Measurements from ENCODE around the gene TMEM131.
A peak's percentile ranks its signal among the peaks of the same experiment; 100 is the strongest.
"Not testable (repeated sequence)": the region's sequence is repeated elsewhere in the genome, so short reads cannot be mapped to it uniquely, and the experiment has no call there.

TMEM131 gene, protein sequence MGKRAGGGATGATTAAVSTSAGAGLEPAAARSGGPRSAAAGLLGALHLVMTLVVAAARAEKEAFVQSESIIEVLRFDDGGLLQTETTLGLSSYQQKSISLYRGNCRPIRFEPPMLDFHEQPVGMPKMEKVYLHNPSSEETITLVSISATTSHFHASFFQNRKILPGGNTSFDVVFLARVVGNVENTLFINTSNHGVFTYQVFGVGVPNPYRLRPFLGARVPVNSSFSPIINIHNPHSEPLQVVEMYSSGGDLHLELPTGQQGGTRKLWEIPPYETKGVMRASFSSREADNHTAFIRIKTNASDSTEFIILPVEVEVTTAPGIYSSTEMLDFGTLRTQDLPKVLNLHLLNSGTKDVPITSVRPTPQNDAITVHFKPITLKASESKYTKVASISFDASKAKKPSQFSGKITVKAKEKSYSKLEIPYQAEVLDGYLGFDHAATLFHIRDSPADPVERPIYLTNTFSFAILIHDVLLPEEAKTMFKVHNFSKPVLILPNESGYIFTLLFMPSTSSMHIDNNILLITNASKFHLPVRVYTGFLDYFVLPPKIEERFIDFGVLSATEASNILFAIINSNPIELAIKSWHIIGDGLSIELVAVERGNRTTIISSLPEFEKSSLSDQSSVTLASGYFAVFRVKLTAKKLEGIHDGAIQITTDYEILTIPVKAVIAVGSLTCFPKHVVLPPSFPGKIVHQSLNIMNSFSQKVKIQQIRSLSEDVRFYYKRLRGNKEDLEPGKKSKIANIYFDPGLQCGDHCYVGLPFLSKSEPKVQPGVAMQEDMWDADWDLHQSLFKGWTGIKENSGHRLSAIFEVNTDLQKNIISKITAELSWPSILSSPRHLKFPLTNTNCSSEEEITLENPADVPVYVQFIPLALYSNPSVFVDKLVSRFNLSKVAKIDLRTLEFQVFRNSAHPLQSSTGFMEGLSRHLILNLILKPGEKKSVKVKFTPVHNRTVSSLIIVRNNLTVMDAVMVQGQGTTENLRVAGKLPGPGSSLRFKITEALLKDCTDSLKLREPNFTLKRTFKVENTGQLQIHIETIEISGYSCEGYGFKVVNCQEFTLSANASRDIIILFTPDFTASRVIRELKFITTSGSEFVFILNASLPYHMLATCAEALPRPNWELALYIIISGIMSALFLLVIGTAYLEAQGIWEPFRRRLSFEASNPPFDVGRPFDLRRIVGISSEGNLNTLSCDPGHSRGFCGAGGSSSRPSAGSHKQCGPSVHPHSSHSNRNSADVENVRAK (N-terminal part only)

DNA sequence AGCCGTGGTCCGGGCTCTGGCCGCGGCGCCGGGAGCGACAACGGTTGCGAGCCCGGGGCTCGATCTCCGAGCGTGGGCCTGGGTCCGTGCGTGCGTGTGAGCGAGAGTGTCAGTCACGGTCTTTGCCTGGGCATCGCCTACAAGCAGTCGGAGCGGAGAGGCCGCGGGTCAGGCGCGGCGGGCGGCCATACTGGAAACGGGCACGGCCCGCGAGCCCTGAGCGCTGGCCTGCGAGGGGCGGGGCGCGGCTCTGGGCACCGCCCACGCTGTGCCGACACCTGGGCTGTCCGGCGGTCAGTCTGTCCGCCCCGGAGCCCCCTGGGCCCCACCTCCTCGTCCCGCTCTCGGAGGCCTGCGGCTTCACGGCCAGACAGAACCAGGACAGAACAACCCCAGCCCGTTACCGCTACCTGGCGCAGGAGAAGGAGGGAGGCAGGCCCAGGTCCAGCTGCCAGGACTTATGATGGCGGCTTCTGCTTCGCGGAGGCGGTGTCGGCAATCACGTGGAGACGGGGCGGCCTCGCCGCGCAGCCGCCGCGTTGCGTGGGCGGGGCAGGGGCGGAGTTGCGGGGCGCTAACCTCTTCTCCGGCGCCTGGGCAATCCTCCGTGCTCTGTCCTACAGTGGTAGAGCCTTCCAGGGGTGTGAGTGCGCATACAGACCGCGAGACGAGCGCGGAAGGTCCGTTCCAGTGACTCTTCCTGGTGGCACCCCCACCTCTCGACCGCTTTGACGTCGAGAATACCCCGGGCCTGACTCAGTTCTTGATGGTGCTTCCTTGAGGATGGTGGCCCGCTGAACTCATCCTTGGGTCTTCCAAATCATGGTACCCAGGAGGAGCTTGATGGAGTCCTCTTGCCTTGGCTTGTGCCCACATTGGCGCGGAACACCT lies at the start of gene TMEM131:
Gene TMEM131, minus strand, starts transcription at position 215 of the 891 bp plus-strand sequence. CDS start 286 bp downstream, outside the sequence.
- DNase-seq: peak; percentile 95

DNA sequence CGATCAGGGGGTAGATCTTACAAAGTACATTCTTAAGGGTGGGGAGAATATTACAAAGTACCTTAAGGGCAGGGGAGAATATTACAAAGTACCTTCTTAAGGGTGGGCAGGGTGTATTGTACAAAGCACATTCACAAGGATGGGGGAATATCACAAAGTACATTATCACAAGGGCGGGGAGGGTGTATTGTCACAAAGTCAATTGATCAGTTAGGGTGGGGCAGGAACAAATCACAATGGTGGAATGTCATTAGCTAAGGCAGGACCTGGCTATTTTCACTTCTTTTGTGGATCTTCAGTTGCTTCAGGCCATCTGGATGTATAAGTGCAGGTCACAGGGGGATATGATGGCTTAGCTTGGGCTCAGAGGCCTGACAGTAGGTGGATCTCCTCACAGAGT lies 49.0 kb upstream of the TMEM131 start:
- not testable (repeated sequence) for DNase-seq

DNA sequence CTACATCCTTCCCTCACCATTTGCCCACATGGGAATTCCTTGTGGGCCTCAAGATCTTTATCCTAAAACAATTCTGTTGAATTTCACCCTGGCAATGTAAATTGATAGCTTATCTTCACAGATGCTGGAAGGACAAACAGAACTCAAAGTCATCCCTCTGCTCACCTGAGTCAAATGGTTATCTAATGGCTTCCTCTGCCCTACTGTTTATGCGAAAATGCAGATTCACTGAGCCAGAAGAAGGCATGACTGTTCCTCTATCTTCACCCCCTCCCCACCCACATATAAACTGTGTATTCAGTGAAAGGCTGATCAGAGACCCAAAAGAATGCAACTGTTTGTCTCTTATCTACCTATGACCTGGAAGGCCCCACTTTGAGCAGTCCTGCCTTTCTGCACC lies 47.4 kb upstream of the TMEM131 start:
- DNase-seq: no peak

DNA sequence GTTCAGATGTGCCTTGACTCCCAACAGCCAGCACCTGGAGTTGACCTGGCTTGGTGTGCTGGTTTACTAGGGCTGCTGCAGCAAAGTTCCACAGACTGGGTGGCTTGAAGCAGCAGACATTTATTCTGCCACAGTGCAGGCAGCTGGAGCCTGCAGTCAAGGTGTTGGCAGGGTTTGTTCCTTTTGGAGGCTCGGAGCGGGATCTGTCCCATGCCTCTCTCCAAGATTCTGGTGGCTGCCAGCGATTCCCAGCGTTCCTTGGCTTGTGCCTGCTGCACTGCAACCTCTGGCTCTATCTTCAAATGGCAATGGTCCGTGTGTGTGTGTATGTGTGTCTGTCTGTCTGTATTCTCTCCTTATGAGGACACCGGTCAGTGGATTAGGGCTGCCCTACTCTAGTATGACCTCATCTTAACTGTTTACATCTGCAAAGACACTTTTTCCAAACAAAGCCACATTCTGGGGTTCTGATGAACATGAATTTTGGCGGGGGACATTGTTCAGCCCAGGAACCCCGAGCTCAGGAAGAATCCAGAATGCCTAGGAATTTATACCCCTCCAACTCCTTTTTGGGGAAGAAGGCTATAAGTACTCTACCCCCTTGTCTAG lies 44.7 kb upstream of the TMEM131 start:
- DNase-seq: no peak

DNA sequence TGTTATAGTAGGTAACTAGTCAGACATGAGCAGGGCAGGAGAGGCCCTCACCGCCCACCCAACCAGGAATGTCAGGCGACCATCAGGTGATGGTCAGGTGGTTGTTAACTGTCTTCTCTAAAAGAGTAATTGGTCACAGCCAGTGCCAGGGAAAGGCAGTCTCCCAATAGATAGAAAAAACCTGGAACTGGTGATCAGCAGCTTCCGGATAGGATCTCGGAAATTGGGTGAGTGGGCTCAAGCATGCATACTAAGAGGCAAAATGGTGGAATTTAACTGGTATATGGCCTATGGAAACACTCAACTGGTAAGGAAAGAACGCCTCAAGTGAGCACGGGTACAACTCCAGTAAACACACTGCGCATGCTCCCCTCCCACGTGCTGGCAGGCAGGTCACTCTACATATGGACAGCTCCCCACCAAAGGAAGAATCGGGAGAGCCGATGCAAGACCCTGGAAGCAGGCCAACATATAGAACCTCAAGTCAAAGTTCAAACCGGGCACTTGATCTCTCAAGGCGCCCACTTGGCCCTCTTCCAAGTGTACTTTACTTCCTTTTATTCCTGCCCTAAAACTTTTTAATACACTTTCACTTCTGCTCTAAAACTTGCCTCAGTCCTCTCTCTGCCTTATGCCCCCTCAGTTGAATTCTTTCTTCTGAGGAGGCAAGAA lies 43.5 kb upstream of the TMEM131 start:
- no peak for DNase-seq

DNA sequence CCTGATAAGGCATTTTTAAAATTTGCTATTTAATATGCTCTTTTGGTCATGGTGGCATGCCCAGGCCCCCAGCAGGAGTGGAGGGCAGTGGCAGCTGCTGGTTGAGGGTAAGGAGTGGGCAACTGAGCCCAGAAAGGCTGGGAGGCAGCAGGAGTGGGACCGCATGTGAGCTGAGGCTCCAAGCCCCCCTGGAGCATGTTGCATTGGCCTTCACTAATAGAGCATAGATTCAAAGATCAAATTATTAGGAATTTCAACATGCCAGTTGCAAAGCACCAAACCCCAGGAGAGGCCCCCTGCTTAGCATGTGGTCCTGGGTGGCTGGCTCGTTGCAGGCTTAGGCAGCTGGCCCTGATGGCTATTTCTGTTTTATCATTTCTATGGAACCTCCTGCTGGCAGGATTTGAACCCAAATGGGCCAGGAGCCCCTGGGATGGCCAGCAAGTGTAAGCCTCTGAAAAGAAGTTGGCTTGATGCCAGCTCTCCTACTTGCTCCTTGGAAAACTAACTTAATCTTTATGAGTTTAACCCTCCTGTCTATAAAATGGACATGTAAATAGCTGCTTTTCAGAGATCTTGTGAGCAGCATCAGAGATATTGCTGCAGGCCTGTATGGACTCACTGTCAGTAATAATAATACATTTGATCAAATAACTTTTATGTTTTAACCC lies 42.1 kb upstream of the TMEM131 start:
- DNase-seq: no peak

DNA sequence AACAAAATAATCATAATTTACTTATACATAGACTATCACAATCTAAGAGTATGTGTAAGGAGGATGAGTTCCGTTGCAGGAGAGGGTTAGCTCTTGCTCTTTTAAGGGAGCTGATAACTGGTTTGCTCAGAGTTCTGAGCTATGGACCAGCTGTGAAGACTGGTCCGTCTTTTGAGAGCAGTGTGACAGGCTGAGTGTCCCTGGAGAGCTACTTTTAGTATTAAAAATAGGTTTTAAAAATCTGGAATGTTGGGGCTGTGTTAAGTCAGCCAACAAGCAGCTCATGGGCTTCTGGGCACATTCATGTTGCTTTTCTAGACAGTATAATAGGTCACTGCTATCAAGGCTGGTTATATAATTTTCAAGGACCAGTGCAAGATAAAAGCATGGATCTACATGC lies 41.5 kb upstream of the TMEM131 start:
- no peak for DNase-seq

DNA sequence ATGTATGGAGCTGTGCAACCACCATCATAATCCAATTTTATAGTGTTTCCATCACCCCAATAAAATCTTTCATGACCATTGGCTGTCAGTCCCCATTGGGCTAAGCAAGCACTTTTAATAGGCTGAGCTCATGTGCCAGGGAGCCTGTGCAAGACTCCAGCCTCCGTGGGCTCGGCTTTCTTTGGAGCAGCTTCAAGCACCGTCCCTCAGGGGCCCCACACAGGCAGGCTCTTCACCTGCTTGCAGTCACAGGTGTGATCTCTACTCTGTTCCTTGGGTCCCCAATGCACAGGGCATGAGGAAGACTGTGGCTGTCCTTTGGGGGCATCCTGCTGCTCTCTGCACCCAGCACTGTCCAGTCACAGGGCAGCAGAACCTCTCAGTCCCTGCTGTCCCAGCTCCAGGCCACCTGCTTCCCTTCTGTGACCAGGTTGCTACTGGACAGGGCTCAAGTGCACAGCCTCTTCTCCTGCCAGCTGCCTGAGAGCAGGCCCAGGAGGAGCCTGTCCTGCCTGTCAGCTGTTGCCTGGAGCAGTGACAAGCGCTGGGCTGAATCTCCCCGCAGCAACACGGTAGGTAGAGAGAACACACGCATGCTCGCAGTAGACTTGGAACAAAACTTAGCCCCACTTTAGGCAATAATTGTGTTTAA lies 40.7 kb upstream of the TMEM131 start:
- no peak for DNase-seq

DNA sequence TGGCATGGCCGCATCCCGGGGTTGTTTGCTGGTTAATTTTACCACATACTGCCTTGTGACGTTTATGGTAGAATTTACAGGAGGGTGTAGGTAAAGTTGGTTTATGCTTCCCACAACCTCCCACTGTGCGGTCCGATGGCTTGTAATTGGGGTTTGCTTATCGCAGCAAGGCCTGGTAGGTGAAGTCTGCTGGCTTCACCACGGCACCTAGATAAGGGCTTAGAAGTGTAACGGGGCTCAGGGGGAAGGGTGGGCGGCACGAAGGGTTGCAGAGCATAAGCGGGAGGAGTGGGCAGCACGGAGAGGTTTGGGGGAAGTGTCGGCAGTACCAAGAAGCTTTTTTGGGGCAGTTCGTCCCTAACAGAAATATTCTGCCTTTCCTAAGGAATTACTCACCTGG lies 39.0 kb upstream of the TMEM131 start:
- DNase-seq: no peak

DNA sequence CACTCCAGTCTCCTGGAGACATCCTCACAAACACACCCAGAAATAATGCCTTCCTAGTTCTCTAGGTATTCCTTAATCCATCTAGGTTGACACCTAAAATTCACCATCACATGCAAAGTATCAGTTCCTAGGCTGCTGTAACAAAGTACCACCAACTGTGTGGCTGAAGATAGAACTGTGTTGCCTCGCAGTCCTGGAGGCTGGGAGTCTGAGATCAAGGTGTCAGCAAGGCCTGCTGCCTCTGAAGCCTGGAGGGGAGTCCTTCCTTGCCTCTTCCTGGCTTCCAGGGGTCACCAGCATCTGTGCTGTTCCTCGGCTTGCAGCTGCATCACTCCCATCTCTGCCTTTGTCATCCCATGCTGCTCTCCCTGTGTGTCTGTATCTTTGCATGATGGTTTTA lies 36.3 kb upstream of the TMEM131 start:
- no peak for DNase-seq

DNA sequence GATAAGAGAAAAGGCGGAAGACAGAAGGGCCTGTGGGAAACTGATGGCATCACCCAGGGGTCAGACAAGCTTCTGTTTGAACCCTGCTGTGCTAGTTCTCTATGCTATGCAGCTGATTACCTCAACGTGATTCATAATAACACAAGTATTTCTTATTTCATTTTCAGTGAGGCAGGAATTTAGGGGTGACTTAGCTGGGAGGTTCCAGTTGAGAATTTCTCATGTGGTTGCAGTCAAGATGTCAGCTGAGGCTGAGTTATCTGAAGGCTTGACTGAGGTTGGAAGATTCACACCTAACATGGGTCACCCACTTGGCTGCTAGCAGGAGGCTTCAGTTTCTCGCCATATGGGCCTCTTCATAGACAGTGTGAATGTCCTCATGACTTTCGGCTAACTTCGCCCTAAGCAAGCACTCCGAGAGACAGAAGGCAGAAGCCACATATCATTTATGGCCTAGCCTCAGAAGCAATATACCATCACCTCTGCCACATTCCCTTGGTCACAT lies 34.0 kb upstream of the TMEM131 start:
- DNase-seq: peak; percentile 85

DNA sequence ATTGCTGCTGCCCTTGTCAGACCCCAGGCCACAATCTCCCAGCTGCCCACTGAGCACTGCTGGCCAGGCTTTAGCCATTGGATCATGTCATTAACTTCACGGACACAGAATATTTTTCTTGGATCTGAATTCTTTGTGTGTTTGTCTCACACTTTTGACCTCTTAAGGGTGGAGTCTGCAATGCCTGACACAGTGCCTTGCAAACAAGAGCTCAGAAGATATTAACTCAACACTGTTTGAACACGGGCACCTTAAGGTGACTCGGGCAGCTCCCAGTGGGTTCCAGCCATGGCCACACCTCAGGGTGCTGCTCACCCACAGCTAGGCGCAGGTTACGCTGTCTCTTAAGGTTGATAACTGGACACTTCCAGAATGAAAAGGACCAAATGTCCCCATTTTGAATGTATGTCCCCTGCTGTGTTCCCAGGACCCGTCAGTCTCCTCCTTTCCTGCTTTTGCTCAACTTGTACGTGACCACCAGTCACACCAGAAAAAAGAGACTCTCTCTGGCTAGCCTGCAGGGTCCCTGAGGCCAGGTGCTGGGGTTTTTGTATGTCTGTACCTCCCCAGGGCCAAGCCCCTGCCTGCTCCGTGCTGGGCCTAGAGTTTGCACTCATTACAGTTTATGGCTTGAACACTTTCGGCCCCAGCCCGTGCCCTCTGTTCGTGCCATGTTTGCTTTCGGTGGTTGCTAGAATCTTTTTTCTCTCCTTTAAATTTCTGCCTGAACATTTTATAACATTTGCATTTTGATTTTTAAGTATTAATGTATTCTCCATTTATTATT lies 33.4 kb upstream of the TMEM131 start:
- DNase-seq: no peak

DNA sequence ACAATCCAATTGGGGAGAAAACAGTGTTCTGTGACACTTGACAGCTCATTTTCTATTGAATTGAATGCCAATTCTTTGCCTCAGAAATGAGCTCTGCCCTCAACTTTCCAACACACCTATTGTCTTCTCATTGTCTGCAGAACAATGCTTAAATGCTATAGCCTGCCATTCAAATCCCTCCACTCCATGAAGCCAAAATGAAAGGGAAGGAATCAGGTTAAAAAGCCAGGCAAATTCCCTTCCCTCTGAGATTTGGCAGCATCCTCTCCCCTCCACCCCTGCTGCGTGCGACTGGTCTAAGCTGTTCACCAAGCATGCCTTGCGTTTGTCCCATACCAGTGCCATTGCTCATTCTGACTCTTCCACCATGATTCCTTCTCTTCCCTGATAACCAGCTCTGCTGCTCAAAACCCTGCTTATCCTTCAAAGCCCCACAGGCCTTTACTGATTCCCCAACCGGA lies 32.4 kb upstream of the TMEM131 start:
- peak; percentile 86 for DNase-seq

DNA sequence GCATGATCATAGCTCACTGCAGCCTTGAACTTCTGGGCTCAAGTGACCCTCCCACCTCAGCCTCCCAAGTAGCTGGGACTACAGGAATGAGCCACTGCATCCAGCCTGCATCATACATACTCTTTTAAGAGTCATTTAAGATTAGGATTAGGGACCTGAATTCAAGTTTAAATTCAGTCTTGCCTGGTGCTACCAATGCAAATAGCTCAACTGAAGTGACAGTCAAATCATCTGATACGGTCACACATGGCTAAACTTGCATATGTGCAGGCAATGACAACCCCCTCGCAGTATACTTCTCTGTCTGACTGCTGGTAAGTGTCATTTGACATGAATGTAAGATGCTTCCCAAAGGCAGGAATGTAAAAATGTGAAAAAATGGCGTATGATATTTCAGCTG lies 31.8 kb upstream of the TMEM131 start:
- no peak for DNase-seq

DNA sequence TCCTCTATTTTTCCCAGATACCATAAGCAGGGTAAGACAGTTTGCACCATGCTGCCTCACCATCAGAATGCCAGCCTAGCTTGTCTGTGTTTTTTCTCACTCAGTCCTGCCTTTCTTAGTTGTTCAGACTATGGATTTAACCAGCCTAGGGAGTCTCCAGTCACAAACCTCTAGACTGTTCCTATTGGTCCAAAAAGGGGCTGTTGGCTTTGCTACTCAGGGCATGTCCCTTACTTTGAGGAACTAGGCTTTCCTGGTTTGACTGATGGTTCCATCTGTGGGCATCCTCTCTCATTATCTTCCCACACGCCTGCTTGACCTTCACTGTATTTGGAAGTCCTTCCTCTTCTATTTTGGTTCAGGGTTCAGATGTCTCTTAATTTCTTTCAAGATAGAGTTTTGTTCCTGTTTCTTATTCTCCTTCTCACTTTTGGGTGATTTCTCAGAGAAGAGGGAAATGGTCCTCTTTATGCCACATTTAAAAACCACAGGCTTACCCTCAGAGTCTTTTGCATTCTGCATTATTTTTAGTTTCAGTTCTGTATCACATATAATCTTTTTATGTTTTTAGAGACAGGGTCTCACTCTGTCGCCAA lies 31.3 kb upstream of the TMEM131 start:
- DNase-seq: no peak

DNA sequence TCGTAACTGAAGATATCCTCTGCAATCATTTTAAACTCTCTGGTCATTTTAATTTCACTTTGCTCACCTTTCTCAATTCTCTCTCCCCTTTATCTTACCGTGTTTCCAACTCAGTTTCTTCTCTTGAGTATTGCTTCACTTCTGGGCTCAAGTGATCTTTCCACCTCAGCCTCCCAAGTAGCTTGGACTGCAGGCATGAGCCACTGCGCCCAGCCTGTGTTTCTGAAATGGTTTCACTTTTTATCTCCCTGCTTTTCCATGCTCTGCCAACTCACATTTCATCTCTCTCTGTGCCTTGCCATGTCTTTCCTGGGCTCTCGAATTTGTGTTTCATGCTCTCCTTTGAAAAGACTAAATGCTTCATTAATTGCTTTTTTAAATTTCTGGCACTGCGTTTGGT lies 30.5 kb upstream of the TMEM131 start:
- DNase-seq: no peak

DNA sequence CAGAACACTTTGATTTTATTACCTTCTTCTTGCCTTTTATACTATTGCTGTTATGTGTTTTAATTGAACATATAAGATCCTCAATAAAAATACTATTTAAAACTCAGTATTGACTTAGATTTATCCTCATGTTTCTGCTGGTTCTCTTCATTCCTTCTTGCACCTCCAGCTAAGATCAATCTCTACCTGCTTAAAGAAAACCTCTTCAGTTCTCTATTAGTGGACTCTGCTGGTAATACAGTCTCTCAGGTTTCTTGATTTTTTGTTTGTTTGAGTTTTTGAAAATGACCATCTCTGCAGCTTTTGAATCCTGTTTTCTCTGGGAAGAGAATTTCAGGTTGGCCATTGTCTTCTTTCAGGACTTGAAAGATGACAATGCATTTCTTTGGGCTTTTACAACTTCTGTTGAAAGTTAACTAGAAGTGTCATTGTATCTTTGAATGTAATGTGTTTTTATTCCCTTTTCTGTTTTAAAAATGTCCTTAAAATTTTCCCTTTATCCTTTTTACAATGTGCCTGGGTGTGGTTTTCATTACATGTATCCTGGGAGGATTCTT lies 29.8 kb upstream of the TMEM131 start:
- DNase-seq: no peak

DNA sequence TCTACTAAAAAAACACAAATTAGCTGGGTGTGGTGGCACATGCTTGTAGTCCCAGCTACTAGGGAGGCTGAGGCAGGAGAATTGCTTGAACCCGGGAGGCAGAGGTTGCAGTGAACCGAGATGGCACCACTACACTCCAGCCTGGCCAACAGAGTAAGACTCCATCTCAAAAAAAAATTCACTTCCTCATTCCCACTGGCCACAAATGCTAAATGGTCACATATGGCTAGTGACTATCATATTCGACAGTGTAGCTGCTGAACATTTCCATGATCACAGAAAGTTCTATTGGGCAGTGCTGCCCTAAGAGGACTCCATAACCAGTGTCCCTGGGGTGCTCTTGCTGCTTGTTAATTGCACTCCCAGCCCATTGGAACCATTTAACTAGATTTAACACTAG lies 26.3 kb upstream of the TMEM131 start:
- DNase-seq: not testable (repeated sequence)
